Measurements from ENCODE around the gene SCN2B.

- TF ChIP-seq CTCF (IDR thresholded peaks at IDR 0.05) (no peak), POLR2AphosphoS5 (IDR thresholded peaks at IDR 0.05) (no peak), POLR2A (IDR thresholded peaks at IDR 0.05) (no peak)
These were observed 28.9 kb downstream of the SCN2B start for GRCh38 chr11:118147502-118147901.

All from stomach (tissue), 4 donors.